SK-N-SH treated with all-trans-retinoic acid at 6 μM for 48 hours (cell line): ENCODE measurements around the gene COL23A1.

ENCODE experiments used
- ATAC-seq: fragments of 200-7000 bp; cut with Tn5 transposase; 3 replicates; pipeline ENCODE4 v1.9.1; 2020; ENCODE audit warnings: mild to moderate bottlenecking, moderate library complexity
- ARNTL ChIP-seq: fragments of 450-650 bp; formaldehyde crosslinking; IDR thresholded peaks from 2 replicates; pipeline ENCODE4 v1.5.0; 2020; ENCODE audit warnings: low read depth, mild to moderate bottlenecking, moderate library complexity, borderline replicate concordance
- BACH2 ChIP-seq: fragments of 250-450 bp; sonication (Bioruptor Pico); IDR thresholded peaks from 2 replicates; pipeline ENCODE4 v1.9.0; 2021; ENCODE audit warnings: mild to moderate bottlenecking, borderline replicate concordance
- CSDC2 ChIP-seq: fragments of 250-450 bp; sonication (Bioruptor Pico); IDR thresholded peaks from 2 replicates; pipeline ENCODE4 v1.5.0; 2020; ENCODE audit warnings: mild to moderate bottlenecking, moderate library complexity
- CSRNP3 ChIP-seq: fragments of 250-450 bp; sonication (Bioruptor Pico); IDR thresholded peaks from 2 replicates; pipeline ENCODE4 v1.5.1; 2021; ENCODE audit warnings: mild to moderate bottlenecking, moderate library complexity
- ESRRG ChIP-seq: fragments of 250-450 bp; sonication (Bioruptor Pico); IDR thresholded peaks from 2 replicates; pipeline ENCODE4 v1.6.1; 2021; ENCODE audit warnings: mild to moderate bottlenecking
- GLIS3 ChIP-seq: fragments of 250-450 bp; sonication (Bioruptor Pico); IDR thresholded peaks from 2 replicates; pipeline ENCODE4 v1.5.0; 2020; ENCODE audit warnings: mild to moderate bottlenecking, moderate library complexity
- OSR1 ChIP-seq: fragments of 250-450 bp; sonication (Bioruptor Pico); IDR thresholded peaks from 2 replicates; pipeline ENCODE4 v1.8.0; 2022; ENCODE audit warnings: moderate library complexity, mild to moderate bottlenecking, inconsistent platforms
- PATZ1 ChIP-seq: fragments of 250-450 bp; sonication (Bioruptor Pico); IDR thresholded peaks from 2 replicates; pipeline ENCODE4 v1.8.0; 2020; ENCODE audit warnings: mild to moderate bottlenecking, moderate library complexity, borderline replicate concordance
- POU6F1 ChIP-seq: fragments of 250-450 bp; sonication (Bioruptor Pico); IDR thresholded peaks from 2 replicates; pipeline ENCODE4 v1.8.0; 2021; ENCODE audit warnings: low read depth, mild to moderate bottlenecking, moderate library complexity, borderline replicate concordance
- PPARA ChIP-seq: fragments of 250-450 bp; sonication (Bioruptor Pico); IDR thresholded peaks from 2 replicates; pipeline ENCODE4 v1.5.0; 2020; ENCODE audit warnings: mild to moderate bottlenecking, borderline replicate concordance
- RARB ChIP-seq: fragments of 250-450 bp; sonication (Bioruptor Pico); IDR thresholded peaks from 2 replicates; pipeline ENCODE4 v1.8.0; 2021; ENCODE audit warnings: mild to moderate bottlenecking, moderate library complexity
- SNAI2 ChIP-seq: fragments of 250-450 bp; sonication (Bioruptor Pico); IDR thresholded peaks from 2 replicates; pipeline ENCODE4 v1.5.0; 2020; ENCODE audit warnings: mild to moderate bottlenecking, moderate library complexity
- TCF4 ChIP-seq: fragments of 250-450 bp; sonication (Bioruptor Pico); IDR thresholded peaks from 2 replicates; pipeline ENCODE4 v1.8.0; 2021; ENCODE audit warnings: mild to moderate bottlenecking, moderate library complexity, borderline replicate concordance
- TOX ChIP-seq: fragments of 250-450 bp; sonication (Bioruptor Pico); IDR thresholded peaks from 2 replicates; pipeline ENCODE4 v1.8.0; 2021; ENCODE audit warnings: mild to moderate bottlenecking, moderate library complexity, borderline replicate concordance
- TSHZ2 ChIP-seq: fragments of 250-450 bp; sonication (Bioruptor Pico); IDR thresholded peaks from 2 replicates; pipeline ENCODE4 v1.5.0; 2020; ENCODE audit warnings: mild to moderate bottlenecking, moderate library complexity
- ZC3H10 ChIP-seq: fragments of 250-450 bp; sonication (Bioruptor Pico); IDR thresholded peaks from 2 replicates; pipeline ENCODE4 v1.5.1; 2021; ENCODE audit warnings: mild to moderate bottlenecking, moderate library complexity
- ZFP3 ChIP-seq: fragments of 250-450 bp; sonication (Bioruptor Pico); IDR thresholded peaks from 2 replicates; pipeline ENCODE4 v1.5.0; 2020; ENCODE audit warnings: mild to moderate bottlenecking, moderate library complexity
- ZFP30 ChIP-seq: fragments of 450-650 bp; formaldehyde crosslinking; IDR thresholded peaks from 2 replicates; pipeline ENCODE4 v1.5.0; 2022; ENCODE audit warnings: mild to moderate bottlenecking, moderate library complexity
- ZNF565 ChIP-seq: fragments of 450-650 bp; formaldehyde crosslinking; conservative IDR thresholded peaks from 2 replicates; pipeline ENCODE4 v1.5.0; 2020; ENCODE audit warnings: low read depth, mild to moderate bottlenecking, moderate library complexity
- ZNF70 ChIP-seq: fragments of 450-650 bp; formaldehyde crosslinking; IDR thresholded peaks from 2 replicates; pipeline ENCODE4 v1.5.0; 2020; ENCODE audit warnings: mild to moderate bottlenecking, moderate library complexity
- ZNF8 ChIP-seq: fragments of 450-650 bp; formaldehyde crosslinking; IDR thresholded peaks from 2 replicates; pipeline ENCODE4 v1.5.0; 2020; ENCODE audit warnings: mild to moderate bottlenecking, moderate library complexity

Gene COL23A1

GRCh38 chr5:178467568-178468195, 122.5 kb downstream of the COL23A1 start:
- no peak for ATAC-seq
- no peak for TF ChIP-seq PPARA (CRISPR knock-in tag)
- no peak for TF ChIP-seq ZNF8 (CRISPR knock-in tag)
- no peak for TF ChIP-seq RARB
- TF ChIP-seq TOX (CRISPR knock-in tag): no peak
- no peak for TF ChIP-seq BACH2 (CRISPR knock-in tag)
- no peak for TF ChIP-seq ZC3H10 (CRISPR knock-in tag)
- no peak for TF ChIP-seq ZFP3 (CRISPR knock-in tag)
- no peak for TF ChIP-seq ZNF70
- no peak for TF ChIP-seq CSDC2
- TF ChIP-seq TSHZ2 (CRISPR knock-in tag): no peak
- TF ChIP-seq ZFP30 (CRISPR knock-in tag): no peak
- no peak for TF ChIP-seq SNAI2 (CRISPR knock-in tag)
- no peak for TF ChIP-seq ESRRG (CRISPR knock-in tag)
- TF ChIP-seq ZNF565 (CRISPR knock-in tag): no peak
- no peak for TF ChIP-seq TCF4 (CRISPR knock-in tag)
- TF ChIP-seq ARNTL (CRISPR knock-in tag): no peak

GRCh38 chr5:178467205-178467567, 123.0 kb downstream of the COL23A1 start:
- TF ChIP-seq POU6F1 (CRISPR knock-in tag) (no peak), ESRRG (CRISPR knock-in tag) (no peak), TOX (CRISPR knock-in tag) (no peak), ZNF70 (no peak), OSR1 (CRISPR knock-in tag) (no peak), CSRNP3 (no peak), BACH2 (CRISPR knock-in tag) (no peak), CSDC2 (no peak), PPARA (CRISPR knock-in tag) (no peak), PATZ1 (CRISPR knock-in tag) (no peak), ZNF8 (CRISPR knock-in tag) (no peak), TCF4 (CRISPR knock-in tag) (no peak), TSHZ2 (CRISPR knock-in tag) (no peak), ZNF565 (CRISPR knock-in tag) (no peak), GLIS3 (CRISPR knock-in tag) (no peak)
- ATAC-seq: no peak
